ENCODE data around the gene ALPK1.

GRCh38 chr4:112352736-112353135, 55.6 kb downstream of the ALPK1 start:
- TF ChIP-seq CTCF (conservative IDR thresholded peaks at IDR 0.05; ENCODE audit: low read depth, low read length) (no peak), EZH2 (IDR thresholded peaks at IDR 0.05; ENCODE audit: borderline replicate concordance, low read depth, low read length, poor library complexity, severe bottlenecking) (no peak)

Data from A673 (cell line).